Measurements from ENCODE around the gene TGFBR2. TPM values are rescaled to one million over a fixed set of nuclear protein-coding genes. Genes with fewer than 3 reads are reported as not detected.

Gene TGFBR2
- total and polyA plus RNA-seq, 5 donors, result 77.7 to 255 (median 197) TPM

DNA sequence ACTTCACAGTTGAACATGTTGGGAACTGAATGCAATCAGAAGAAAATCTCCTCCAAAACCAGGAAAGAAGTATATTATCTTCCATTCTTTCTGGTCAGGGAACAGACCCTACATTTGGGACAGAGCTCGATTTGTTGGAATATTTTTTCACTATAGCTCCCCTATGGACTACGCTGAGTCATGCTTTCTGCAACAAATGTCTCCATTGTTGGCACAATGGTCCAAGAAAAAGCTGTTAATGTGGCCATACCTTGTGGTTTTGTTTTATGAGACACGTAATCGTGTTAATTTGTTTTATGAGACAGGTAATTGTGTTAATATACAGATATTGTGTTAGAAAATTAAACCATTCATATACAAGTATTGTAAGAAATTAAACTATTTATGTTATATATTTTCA lies 101.4 kb downstream of the TGFBR2 start:
- ATAC-seq, result no peak
- 96% methylated on average over 4 of the region's 4 CpGs for WGBS
- DNase-seq, result no peak
- Histone ChIP-seq H3K27me3 (ENCODE audit: control insufficient read depth, insufficient read depth) (no peaks in the 10 kb centered on the region), H3K4me3 (ENCODE audit: low read length) (no peak overlapping the region), H3K27ac (ENCODE audit: low read length) (no peak overlapping the region), H3K9me3 (ENCODE audit: control insufficient read depth, low read length) (peaks cover 2% of the 10 kb centered on the region), H3K4me1 (ENCODE audit: control insufficient read depth, insufficient read depth, low read length) (no peaks in the 10 kb centered on the region)
- intact Hi-C loops (cut with DNase I), result no loop called here

GRCh38 chr3:30708472-30708871 lies 102.1 kb downstream of the TGFBR2 start:
- Histone ChIP-seq H3K4me3 (ENCODE audit: low read length) (no peak overlapping the region), H3K27me3 (ENCODE audit: control insufficient read depth, insufficient read depth) (no peaks in the 10 kb centered on the region), H3K27ac (ENCODE audit: low read length) (no peak overlapping the region), H3K4me1 (ENCODE audit: control insufficient read depth, insufficient read depth, low read length) (no peaks in the 10 kb centered on the region), H3K9me3 (ENCODE audit: control insufficient read depth, low read length) (no peaks in the 10 kb centered on the region)
- no peak for ATAC-seq
- DNase-seq, result no peak
- intact Hi-C loops (cut with DNase I), result no loop called here

GRCh38 chr3:30710017-30710416 lies 103.6 kb downstream of the TGFBR2 start:
- ATAC-seq, result no peak
- Histone ChIP-seq H3K9me3 (ENCODE audit: control insufficient read depth, low read length) (no peaks in the 10 kb centered on the region), H3K4me3 (ENCODE audit: low read length) (no peak overlapping the region), H3K4me1 (ENCODE audit: control insufficient read depth, insufficient read depth, low read length) (no peaks in the 10 kb centered on the region), H3K27me3 (ENCODE audit: control insufficient read depth, insufficient read depth) (no peaks in the 10 kb centered on the region), H3K27ac (ENCODE audit: low read length) (no peak overlapping the region)
- intact Hi-C loops (cut with DNase I), result no loop called here
- WGBS, result 90% methylated on average over 7 of the region's 7 CpGs
- no peak for DNase-seq

DNA sequence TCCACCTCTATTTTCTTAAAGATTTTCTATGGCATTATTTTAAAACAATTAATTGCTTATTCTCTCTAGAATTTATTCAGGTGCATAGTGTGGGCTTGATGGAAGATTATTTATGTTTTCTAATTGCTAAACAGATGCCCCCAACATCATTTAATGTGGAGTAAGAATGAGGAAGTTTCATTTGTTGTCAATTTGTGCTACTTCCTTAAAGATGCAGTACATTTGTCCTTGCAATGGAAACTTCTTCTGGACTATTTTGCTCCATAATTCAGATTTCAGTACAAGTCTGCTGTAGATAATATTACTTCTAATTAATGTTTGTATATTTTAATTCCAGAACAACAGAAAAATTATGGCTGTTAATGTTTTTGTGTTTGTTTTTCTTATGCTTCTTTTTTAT lies 104.8 kb downstream of the TGFBR2 start:
- H3K9me3 ChIP-seq (ENCODE audit: control insufficient read depth, low read length), result no peaks in the 10 kb centered on the region
- H3K4me1 ChIP-seq (ENCODE audit: control insufficient read depth, insufficient read depth, low read length), result no peaks in the 10 kb centered on the region
- ATAC-seq (no peak), DNase-seq (no peak)
- H3K4me3 ChIP-seq (ENCODE audit: low read length), result no peak overlapping the region
- H3K27me3 ChIP-seq (ENCODE audit: control insufficient read depth, insufficient read depth), result no peaks in the 10 kb centered on the region
- intact Hi-C loops (cut with DNase I), result no loop called here
- H3K27ac ChIP-seq (ENCODE audit: low read length), result no peak overlapping the region

DNA sequence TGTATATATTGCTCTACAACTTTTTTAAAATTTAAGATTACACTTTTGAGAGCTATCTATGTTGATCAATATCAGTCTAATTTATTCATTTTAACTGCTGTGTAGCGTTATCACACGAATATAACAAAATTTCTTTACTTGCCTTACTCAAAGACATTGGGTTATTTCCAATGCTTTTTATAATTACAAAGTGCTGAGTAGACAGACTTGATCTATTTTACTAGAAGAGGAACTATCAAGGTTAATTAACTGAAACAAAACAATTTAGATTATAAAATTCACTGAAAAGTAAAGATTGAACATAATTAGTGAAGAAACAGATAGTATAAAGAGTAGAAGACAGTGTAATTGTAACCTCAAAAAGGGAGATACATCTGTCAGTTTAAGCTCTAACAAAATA lies 105.5 kb downstream of the TGFBR2 start:
- Histone ChIP-seq H3K4me3 (ENCODE audit: low read length) (no peak overlapping the region), H3K4me1 (ENCODE audit: control insufficient read depth, insufficient read depth, low read length) (no peaks in the 10 kb centered on the region), H3K27ac (ENCODE audit: low read length) (no peak overlapping the region), H3K27me3 (ENCODE audit: control insufficient read depth, insufficient read depth) (no peaks in the 10 kb centered on the region), H3K9me3 (ENCODE audit: control insufficient read depth, low read length) (no peaks in the 10 kb centered on the region)
- intact Hi-C loops (cut with DNase I), result no loop called here
- no peak for ATAC-seq
- DNase-seq, result no peak
- WGBS, result 93% methylated on average over 2 of the region's 2 CpGs

DNA sequence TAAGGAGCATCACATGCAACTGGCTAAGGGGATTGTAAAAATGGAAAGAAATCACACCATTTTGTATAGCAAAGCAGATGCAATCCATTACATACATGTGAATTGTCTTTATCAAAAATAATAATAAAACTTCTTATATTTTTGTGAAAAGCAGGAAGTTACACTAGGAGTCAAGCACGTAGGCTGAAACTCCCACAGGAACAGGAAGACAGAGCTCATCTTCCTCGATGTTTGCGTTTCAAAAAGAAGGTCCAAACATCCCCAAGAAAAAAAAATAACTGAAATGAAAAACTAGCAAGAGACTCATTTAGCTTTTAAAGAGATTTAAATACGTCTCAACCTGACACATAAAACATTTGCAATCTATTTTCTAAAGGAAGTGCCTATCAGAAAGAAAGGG lies 106.6 kb downstream of the TGFBR2 start:
- intact Hi-C loops (cut with DNase I), result no loop called here
- ATAC-seq (no peak), DNase-seq (no peak)
- WGBS, result 39% methylated on average over 4 of the region's 4 CpGs
- Histone ChIP-seq H3K9me3 (ENCODE audit: control insufficient read depth, low read length) (no peaks in the 10 kb centered on the region), H3K27ac (ENCODE audit: low read length) (no peak overlapping the region), H3K27me3 (ENCODE audit: control insufficient read depth, insufficient read depth) (no peaks in the 10 kb centered on the region), H3K4me3 (ENCODE audit: low read length) (no peak overlapping the region), H3K4me1 (ENCODE audit: control insufficient read depth, insufficient read depth, low read length) (no peaks in the 10 kb centered on the region)

DNA sequence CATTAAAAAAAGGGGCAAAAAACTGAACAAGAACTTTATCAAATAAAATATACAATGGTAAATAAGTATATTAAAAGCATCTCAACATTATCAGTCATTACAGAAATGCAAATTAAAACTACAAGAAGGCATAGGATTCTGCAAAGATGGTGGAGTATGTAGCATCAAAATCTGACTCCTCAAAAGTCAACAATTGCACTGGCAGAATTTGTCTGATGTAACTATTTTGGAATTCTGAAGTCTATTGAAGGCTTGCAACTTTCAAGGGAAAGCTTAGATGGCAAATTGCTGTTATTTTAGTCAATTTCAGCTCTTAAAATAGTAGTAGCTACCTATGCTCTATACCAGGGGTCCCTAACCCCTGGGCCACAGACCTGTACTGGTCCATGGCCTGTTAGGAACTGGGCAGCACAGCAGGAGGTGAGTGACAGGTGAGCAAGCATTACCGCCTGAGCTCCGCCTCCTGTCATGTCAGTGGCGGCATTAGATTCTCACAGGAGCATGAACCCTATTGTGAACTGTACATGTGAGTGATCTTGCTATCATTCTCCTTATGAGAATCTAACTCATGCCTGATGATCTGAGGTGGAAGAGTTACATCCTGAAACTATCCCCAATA lies 107.6 kb downstream of the TGFBR2 start:
- no peak for DNase-seq
- Histone ChIP-seq H3K9me3 (ENCODE audit: control insufficient read depth, low read length) (no peaks in the 10 kb centered on the region), H3K27me3 (ENCODE audit: control insufficient read depth, insufficient read depth) (no peaks in the 10 kb centered on the region), H3K27ac (ENCODE audit: low read length) (no peak overlapping the region), H3K4me1 (ENCODE audit: control insufficient read depth, insufficient read depth, low read length) (no peaks in the 10 kb centered on the region), H3K4me3 (ENCODE audit: low read length) (no peak overlapping the region)
- intact Hi-C loops (cut with DNase I), result no loop called here
- ATAC-seq, result no peak
- over 99% methylated on average over 3 of the region's 3 CpGs for WGBS

DNA sequence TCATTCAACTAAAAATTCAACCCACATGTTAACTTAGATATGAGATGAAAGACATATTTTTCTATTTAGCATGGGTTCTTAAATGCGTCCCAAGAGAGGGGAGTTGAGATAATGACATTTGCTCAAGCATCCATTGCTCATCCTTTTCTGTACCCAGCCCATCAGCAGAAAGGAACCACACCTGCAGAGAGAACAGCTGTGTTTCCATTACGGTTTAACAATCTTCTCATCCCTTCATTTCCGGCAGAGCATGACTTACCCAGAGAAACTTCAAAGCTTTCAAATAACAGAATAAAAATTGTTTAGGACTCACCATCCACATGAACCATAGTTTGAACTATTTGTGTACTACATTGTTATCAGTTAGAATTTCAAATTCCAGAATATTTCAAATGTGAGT lies 113.1 kb downstream of the TGFBR2 start:
- H3K9me3 ChIP-seq (ENCODE audit: control insufficient read depth, low read length), result no peaks in the 10 kb centered on the region
- H3K4me3 ChIP-seq (ENCODE audit: low read length), result no peak overlapping the region
- no peak for ATAC-seq
- H3K4me1 ChIP-seq (ENCODE audit: control insufficient read depth, insufficient read depth, low read length), result no peaks in the 10 kb centered on the region
- DNase-seq, result no peak
- intact Hi-C loops (cut with DNase I), result no loop called here
- H3K27me3 ChIP-seq (ENCODE audit: control insufficient read depth, insufficient read depth), result no peaks in the 10 kb centered on the region
- no peak overlapping the region for H3K27ac ChIP-seq (ENCODE audit: low read length)
- 98% methylated on average over 3 of the region's 3 CpGs for WGBS

GRCh38 chr3:30720586-30721313 lies 114.3 kb downstream of the TGFBR2 start:
- DNase-seq (no peak), ATAC-seq (no peak)
- no peaks in the 10 kb centered on the region for H3K4me1 ChIP-seq (ENCODE audit: control insufficient read depth, insufficient read depth, low read length)
- 86% methylated on average over 5 of the region's 5 CpGs for WGBS
- H3K9me3 ChIP-seq (ENCODE audit: control insufficient read depth, low read length), result no peaks in the 10 kb centered on the region
- H3K27me3 ChIP-seq (ENCODE audit: control insufficient read depth, insufficient read depth), result no peaks in the 10 kb centered on the region
- no peak overlapping the region for H3K4me3 ChIP-seq (ENCODE audit: low read length)
- H3K27ac ChIP-seq (ENCODE audit: low read length), result no peak overlapping the region
- intact Hi-C loops (cut with DNase I), result no loop called here

- Histone ChIP-seq H3K27me3 (ENCODE audit: control insufficient read depth, insufficient read depth) (no peaks in the 10 kb centered on the region), H3K4me1 (ENCODE audit: control insufficient read depth, insufficient read depth, low read length) (no peaks in the 10 kb centered on the region), H3K9me3 (ENCODE audit: control insufficient read depth, low read length) (no peaks in the 10 kb centered on the region), H3K27ac (ENCODE audit: low read length) (no peak overlapping the region), H3K4me3 (ENCODE audit: low read length) (no peak overlapping the region)
- no peak for DNase-seq
- intact Hi-C loops (cut with DNase I), result no loop called here
- no peak for ATAC-seq
- 76% methylated on average over 2 of the region's 2 CpGs for WGBS
Measured at GRCh38 chr3:30721314-30721634, 114.9 kb downstream of the TGFBR2 start.

GRCh38 chr3:30723211-30723610 lies 116.8 kb downstream of the TGFBR2 start:
- Histone ChIP-seq H3K27ac (ENCODE audit: low read length) (no peak overlapping the region), H3K9me3 (ENCODE audit: control insufficient read depth, low read length) (no peaks in the 10 kb centered on the region), H3K4me3 (ENCODE audit: low read length) (no peak overlapping the region), H3K4me1 (ENCODE audit: control insufficient read depth, insufficient read depth, low read length) (no peaks in the 10 kb centered on the region), H3K27me3 (ENCODE audit: control insufficient read depth, insufficient read depth) (no peaks in the 10 kb centered on the region)
- ATAC-seq, result no peak
- 88% methylated on average over 1 of the region's 1 CpG for WGBS
- no peak for DNase-seq
- intact Hi-C loops (cut with DNase I), result no loop called here

GRCh38 chr3:30724863-30725262 lies 118.5 kb downstream of the TGFBR2 start:
- 96% methylated on average over 3 of the region's 3 CpGs for WGBS
- peaks cover 2% of the 10 kb centered on the region for H3K4me1 ChIP-seq (ENCODE audit: control insufficient read depth, insufficient read depth, low read length)
- no peak overlapping the region for H3K4me3 ChIP-seq (ENCODE audit: low read length)
- ATAC-seq (no peak), DNase-seq (no peak)
- no peaks in the 10 kb centered on the region for H3K27me3 ChIP-seq (ENCODE audit: control insufficient read depth, insufficient read depth)
- intact Hi-C loops (cut with DNase I), result no loop called here
- H3K27ac ChIP-seq (ENCODE audit: low read length), result no peak overlapping the region
- H3K9me3 ChIP-seq (ENCODE audit: control insufficient read depth, low read length), result no peaks in the 10 kb centered on the region

Data from right cardiac atrium (tissue), 5 donors.